ENCODE results near the gene AFP.
"Not testable (repeated sequence)": the region's sequence is repeated elsewhere in the genome, so short reads cannot be mapped to it uniquely, and the experiment has no call there.

AFP gene

GRCh38 chr4:73435984-73436383 is at the start of gene AFP:
TSS of gene AFP (plus strand) at chr4:73436221. CDS start at chr4:73436263, 42 bp downstream.
- H3K4me3 ChIP-seq (ENCODE audit: low read depth, low read length), result no peak within 1 kb of the TSS
- TF ChIP-seq, protein P1, sequence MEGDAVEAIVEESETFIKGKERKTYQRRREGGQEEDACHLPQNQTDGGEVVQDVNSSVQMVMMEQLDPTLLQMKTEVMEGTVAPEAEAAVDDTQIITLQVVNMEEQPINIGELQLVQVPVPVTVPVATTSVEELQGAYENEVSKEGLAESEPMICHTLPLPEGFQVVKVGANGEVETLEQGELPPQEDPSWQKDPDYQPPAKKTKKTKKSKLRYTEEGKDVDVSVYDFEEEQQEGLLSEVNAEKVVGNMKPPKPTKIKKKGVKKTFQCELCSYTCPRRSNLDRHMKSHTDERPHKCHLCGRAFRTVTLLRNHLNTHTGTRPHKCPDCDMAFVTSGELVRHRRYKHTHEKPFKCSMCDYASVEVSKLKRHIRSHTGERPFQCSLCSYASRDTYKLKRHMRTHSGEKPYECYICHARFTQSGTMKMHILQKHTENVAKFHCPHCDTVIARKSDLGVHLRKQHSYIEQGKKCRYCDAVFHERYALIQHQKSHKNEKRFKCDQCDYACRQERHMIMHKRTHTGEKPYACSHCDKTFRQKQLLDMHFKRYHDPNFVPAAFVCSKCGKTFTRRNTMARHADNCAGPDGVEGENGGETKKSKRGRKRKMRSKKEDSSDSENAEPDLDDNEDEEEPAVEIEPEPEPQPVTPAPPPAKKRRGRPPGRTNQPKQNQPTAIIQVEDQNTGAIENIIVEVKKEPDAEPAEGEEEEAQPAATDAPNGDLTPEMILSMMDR (IDR thresholded peaks at IDR 0.05; ENCODE audit: low read depth, low read length, missing control alignments), result no peak
- in situ Hi-C loops (cut with HindIII; ENCODE audit: low sequenced_read_pairs), result no loop called here
- DNase-seq (ENCODE audit: low read depth), result no peak

DNA sequence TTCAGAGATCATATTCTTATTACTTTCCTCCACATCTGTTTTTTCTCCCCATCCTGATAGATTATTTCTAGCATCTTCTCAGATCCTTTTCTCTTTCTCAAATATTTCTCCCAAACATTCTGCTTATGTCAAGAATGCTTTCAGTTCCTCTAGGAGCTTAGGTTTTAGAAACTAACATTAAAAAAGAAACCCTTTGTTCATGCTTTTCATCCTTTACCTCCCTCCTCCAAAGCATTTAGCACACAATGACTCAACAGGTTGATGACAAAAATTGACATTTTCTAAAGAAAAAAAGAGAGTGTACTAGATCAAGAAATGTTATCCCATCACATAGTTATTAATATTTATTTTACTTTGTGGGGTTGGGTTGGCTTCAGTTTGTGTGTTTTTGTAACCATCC is 48.5 kb upstream of the AFP start:
- no peak for DNase-seq (ENCODE audit: low read depth)

DNA sequence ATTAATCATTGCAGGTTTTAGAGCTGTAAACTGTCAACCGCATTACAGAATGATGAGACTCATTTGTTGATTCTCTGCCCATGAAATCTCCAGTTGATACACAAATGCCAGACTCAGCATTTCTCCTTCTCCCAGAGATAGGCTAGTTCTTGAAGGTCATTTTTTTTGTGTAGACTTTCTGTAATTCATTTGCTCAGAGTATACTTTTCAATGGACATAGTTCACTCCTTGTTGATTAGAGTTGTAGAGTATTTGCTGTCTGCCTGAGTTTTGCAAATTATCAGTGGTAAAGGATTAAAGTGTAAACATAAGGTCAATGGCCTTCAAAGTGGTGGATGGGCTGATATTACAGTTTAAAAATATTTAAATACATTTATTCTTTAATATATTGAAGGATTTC is 47.1 kb upstream of the AFP start:
- TF ChIP-seq, protein P1 (IDR thresholded peaks at IDR 0.05; ENCODE audit: low read depth, low read length, missing control alignments), result no peak
- in situ Hi-C loops (cut with HindIII; ENCODE audit: low sequenced_read_pairs), result no loop called here
- no peak overlapping the region for H3K4me3 ChIP-seq (ENCODE audit: low read depth, low read length)
- no peak for DNase-seq (ENCODE audit: low read depth)

More for the DNA sequence above, 48.5 kb upstream of the AFP start:
- in situ Hi-C loops (cut with HindIII; ENCODE audit: low sequenced_read_pairs), result no loop called here
- H3K4me3 ChIP-seq (ENCODE audit: low read depth, low read length), result no peak overlapping the region
- TF ChIP-seq, protein P1 (IDR thresholded peaks at IDR 0.05; ENCODE audit: low read depth, low read length, missing control alignments), result no peak

DNA sequence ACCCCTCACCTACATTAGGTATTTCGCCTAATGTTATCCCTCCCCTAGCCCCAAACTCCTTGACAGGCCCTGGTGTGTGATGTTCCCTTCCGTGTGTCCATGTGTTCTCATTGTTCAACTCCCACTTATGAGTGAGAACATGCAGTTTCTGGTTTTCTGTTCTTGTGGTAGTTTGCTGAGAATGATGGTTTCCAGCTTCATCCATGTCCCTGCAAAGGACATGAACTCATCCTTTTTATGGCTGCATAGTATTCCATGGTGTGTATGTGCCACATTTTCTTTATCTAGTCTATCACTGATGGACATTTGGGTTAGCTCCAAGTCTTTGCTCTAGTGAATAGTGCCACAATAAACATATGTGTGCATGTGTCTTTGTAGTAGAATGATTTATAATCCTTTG is 46.4 kb upstream of the AFP start:
- H3K4me3 ChIP-seq (ENCODE audit: low read depth, low read length); DNase-seq (ENCODE audit: low read depth); in situ Hi-C loops (cut with HindIII; ENCODE audit: low sequenced_read_pairs): not testable (repeated sequence)

- no peak for DNase-seq (ENCODE audit: low read depth)
- TF ChIP-seq, protein P1 (IDR thresholded peaks at IDR 0.05; ENCODE audit: low read depth, low read length, missing control alignments), result no peak
- H3K4me3 ChIP-seq (ENCODE audit: low read depth, low read length), result no peak overlapping the region
- in situ Hi-C loops (cut with HindIII; ENCODE audit: low sequenced_read_pairs), result no loop called here
Observed at GRCh38 chr4:73391774-73392173, 44.2 kb upstream of the AFP start.

DNA sequence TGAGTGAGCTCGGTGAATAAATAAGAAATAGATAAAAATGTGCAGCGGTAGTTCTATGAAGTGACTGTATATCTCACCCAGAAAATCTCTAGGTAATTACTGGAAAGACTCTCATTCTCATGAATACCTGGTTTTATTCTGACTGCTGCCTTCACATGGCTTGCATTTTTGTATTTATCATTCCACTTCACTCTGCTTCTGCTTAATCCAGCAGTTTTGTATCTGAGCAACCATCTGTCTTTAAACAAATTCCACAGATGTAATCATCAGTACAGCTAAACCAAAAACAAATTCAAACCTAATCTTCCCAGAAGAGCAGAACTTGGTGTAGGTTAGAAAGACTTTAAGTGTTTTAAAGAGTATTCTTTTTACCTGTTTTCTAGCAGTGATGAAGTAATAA is 43.1 kb upstream of the AFP start:
- DNase-seq (ENCODE audit: low read depth), result no peak
- in situ Hi-C loops (cut with HindIII; ENCODE audit: low sequenced_read_pairs), result no loop called here
- H3K4me3 ChIP-seq (ENCODE audit: low read depth, low read length), result no peak overlapping the region
- TF ChIP-seq, protein P1 (IDR thresholded peaks at IDR 0.05; ENCODE audit: low read depth, low read length, missing control alignments), result no peak

DNA sequence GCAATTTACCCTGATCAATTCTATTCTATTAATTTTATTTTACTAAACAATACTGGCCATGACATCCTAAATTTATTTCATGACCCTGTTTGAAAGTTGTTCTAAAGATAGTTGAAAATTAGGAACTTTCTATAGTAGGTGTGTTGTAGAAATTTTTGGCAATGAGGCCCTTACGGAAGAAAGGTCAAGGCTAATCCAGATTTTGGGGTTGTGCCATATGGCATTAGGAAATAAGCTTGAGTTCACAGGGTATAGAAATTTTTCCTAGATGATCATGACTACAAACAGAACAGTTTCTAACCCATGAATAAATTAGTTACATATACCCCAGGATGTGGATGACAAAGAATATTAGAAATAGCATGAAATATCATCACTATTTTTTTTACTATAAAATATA is 39.7 kb upstream of the AFP start:
- TF ChIP-seq, protein P1 (IDR thresholded peaks at IDR 0.05; ENCODE audit: low read depth, low read length, missing control alignments), result no peak
- in situ Hi-C loops (cut with HindIII; ENCODE audit: low sequenced_read_pairs), result no loop called here
- no peak overlapping the region for H3K4me3 ChIP-seq (ENCODE audit: low read depth, low read length)
- no peak for DNase-seq (ENCODE audit: low read depth)

Data from astrocyte of the cerebellum (primary cell).